K562 (cell line): ENCODE measurements around the gene DAPP1. TPM values are rescaled to one million over a fixed set of nuclear protein-coding genes. Genes with fewer than 3 reads are reported as not detected.

ENCODE experiments used
- BHLHE40 ChIP-seq: IDR thresholded peaks from 2 replicates; pipeline ENCODE4 v1.6.1; 2011; ENCODE audit warnings: low read length, improper control_type of control experiment
- CCAR2 ChIP-seq: fragments of 200-400 bp; formaldehyde crosslinking; IDR thresholded peaks from 2 replicates; pipeline ENCODE4 v1.6.1; 2017; ENCODE audit warnings: mild to moderate bottlenecking, low read depth, low read length
- CHD1 ChIP-seq: fragments of 200-600 bp; sonication (generic); IDR thresholded peaks from one replicate; pipeline ENCODE4 v1.6.1; 2012; ENCODE audit warnings: mild to moderate bottlenecking, moderate library complexity, low read length, inconsistent platforms
- FOXJ3 ChIP-seq: sonication (generic); formaldehyde crosslinking; IDR thresholded peaks from 2 replicates; pipeline ENCODE4 v1.4.0; 2020; ENCODE audit warnings: mild to moderate bottlenecking, missing genetic modification reagents
- L3MBTL2 ChIP-seq: fragments of 450-650 bp; IDR thresholded peaks from 2 replicates; pipeline ENCODE4 v1.6.1; 2016; ENCODE audit warnings: mild to moderate bottlenecking, moderate library complexity
- MCM2 ChIP-seq: fragments of 450-650 bp; IDR thresholded peaks from 2 replicates; pipeline ENCODE4 v1.6.1; 2017; ENCODE audit warnings: low read depth, mild to moderate bottlenecking
- NCOR1 ChIP-seq: fragments of 450-650 bp; IDR thresholded peaks from 2 replicates; pipeline ENCODE4 v1.6.1; 2016; ENCODE audit warnings: mild to moderate bottlenecking, moderate library complexity
- PHF21A ChIP-seq: fragments of 450-650 bp; IDR thresholded peaks from 2 replicates; pipeline ENCODE4 v1.6.1; 2017; ENCODE audit warnings: low read depth, borderline replicate concordance
- TAF1 ChIP-seq: IDR thresholded peaks from 2 replicates; pipeline ENCODE4 v1.6.1; 2011; ENCODE audit warnings: mild to moderate bottlenecking, low read length, moderate library complexity; ENCODE audit not compliant: insufficient read depth, control insufficient read depth, severe bottlenecking; ENCODE audit errors: extremely low read depth
- TAF7 ChIP-seq: fragments of 450-650 bp; IDR thresholded peaks from 2 replicates; pipeline ENCODE4 v1.6.1; 2016; ENCODE audit warnings: missing genetic modification characterization, missing compliant biosample characterization
- TCFL5 ChIP-seq: fragments of 250-450 bp; sonication (Bioruptor Pico); conservative IDR thresholded peaks from 2 replicates; pipeline ENCODE4 v1.6.1; 2021; ENCODE audit warnings: mild to moderate bottlenecking, moderate library complexity, matching md5 sums
- TSC22D4 ChIP-seq: fragments of 450-650 bp; IDR thresholded peaks from 2 replicates; pipeline ENCODE4 v1.6.1; 2016; ENCODE audit warnings: missing genetic modification characterization, missing biosample characterization, control low read depth
- WHSC1 ChIP-seq: IDR thresholded peaks from one replicate; pipeline ENCODE4 v1.6.1; 2012; ENCODE audit warnings: low read length, control low read depth, inconsistent platforms
- ZNF121 ChIP-seq: sonication (generic); formaldehyde crosslinking; conservative IDR thresholded peaks from 2 replicates; pipeline ENCODE4 v1.8.0; 2022; ENCODE audit warnings: missing genetic modification reagents
- ZNF696 ChIP-seq: fragments of 250-450 bp; sonication (Bioruptor Pico); conservative IDR thresholded peaks from 2 replicates; pipeline ENCODE4 v1.4.0; 2020; ENCODE audit warnings: mild to moderate bottlenecking, moderate library complexity
- polyA plus RNA-seq, 8 experiments: library from polyadenylated mRNA; depleted of rRNA in 4 of 8; stranded (reverse) in 5 of 8; unstranded in 3 of 8; fragments of >200 nt; fragmentation: Nextera tagmentation in 2 of 8; fragmentation: Illumina TruSeq in 1 of 8; extraction: Ambion mirVana in 2 of 8; extraction: Trizol in 1 of 8; gene quantifications; 2 replicates each; pipeline versions ENCODE4 v1.2.1 to v1.2.3, GENCODE V29; 2011 to 2014; ENCODE audit warnings: inconsistent platforms in 1 of 8, missing spikeins in 1 of 8
- total RNA-seq, 7 experiments: library from RNA; depleted of rRNA in 6 of 7; stranded (reverse); fragments of >200 nt in 6 of 7; fragmentation: Illumina TruSeq in 2 of 7; extraction: Trizol in 2 of 7; gene quantifications; 2 replicates each; pipeline versions ENCODE4 v1.2.1 to v1.2.3, GENCODE V29; 2011 to 2021; ENCODE audit warnings: low replicate concordance in 1 of 7
- TF ChIP-seq, protein P1 (sequence below): fragments of 250-450 bp; sonication (Bioruptor Pico); IDR thresholded peaks from 2 replicates; pipeline ENCODE4 v1.5.0; 2021
- TF ChIP-seq, protein P2 (sequence below): fragments of 250-450 bp; sonication (Bioruptor Pico); IDR thresholded peaks from 2 replicates; pipeline ENCODE4 v1.8.0; 2021; ENCODE audit warnings: mild to moderate bottlenecking, moderate library complexity
- TF ChIP-seq, protein P3 (sequence below): fragments of 250-450 bp; sonication (Bioruptor Pico); IDR thresholded peaks from 2 replicates; pipeline ENCODE4 v1.4.0; 2020; ENCODE audit warnings: borderline replicate concordance
- TF ChIP-seq, protein P4 (sequence below): fragments of 200-800 bp; sonication (Bioruptor generic); IDR thresholded peaks from 2 replicates; pipeline ENCODE4 v1.6.1; 2017; ENCODE audit warnings: missing genetic modification characterization, missing compliant biosample characterization
- TF ChIP-seq, protein P5 (sequence below): fragments of 250-450 bp; sonication (Bioruptor Pico); IDR thresholded peaks from 2 replicates; pipeline ENCODE4 v1.4.0; 2020
- TF ChIP-seq, protein P6 (sequence below): sonication (generic); formaldehyde crosslinking; IDR thresholded peaks from 2 replicates; pipeline ENCODE4 v1.8.0; 2022; ENCODE audit warnings: mild to moderate bottlenecking, missing genetic modification reagents

Gene DAPP1
- total and polyA plus RNA-seq, 9 of the 15 experiments (the other 6 are each of a cell fraction or from before 2014, with no cell fraction given) = 1.9 to 7.2 (median 3.6) TPM

DNA sequence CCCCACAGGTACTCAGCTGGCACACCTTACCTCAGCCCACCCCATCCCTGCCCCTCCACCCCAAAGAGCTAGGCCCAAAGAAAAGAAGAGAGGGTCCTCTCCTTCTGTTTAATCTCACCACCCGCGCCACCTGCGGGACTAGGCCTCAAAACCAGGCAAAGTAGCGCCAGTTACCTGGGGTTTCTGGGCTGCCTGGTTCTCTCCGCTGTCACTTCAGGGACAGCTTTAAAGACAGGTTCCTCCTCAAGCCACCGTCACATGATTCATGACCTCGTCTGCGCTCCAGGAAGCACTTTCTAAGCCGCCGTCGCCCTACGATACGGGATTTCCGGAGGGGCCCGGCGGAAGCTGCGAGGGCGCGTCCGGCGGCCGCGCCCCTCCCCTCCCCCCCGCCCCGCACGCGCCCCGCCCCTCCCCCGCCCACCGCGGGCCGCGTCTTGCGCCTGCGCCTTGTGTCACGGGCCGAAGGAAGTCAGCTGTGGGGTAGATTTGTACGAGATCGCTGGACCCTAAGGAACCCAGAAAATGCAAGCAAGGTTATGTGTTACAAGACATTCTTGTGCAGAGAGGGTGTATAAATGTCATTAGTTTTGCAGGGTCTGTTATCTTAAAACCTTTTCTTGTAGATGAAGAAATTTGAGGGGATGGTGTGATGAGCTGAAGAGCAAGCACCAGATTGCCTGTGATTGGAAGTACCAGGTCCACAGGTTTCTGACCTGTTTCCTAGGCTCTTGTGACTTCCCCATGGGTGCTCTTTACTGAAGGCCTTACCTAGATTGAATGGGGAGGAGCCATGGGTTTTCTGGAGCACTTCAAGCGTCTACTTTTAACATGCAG lies 77.8 kb downstream of the DAPP1 start, which contains the start of gene LAMTOR3 (continued):
- TF ChIP-seq, protein P1, sequence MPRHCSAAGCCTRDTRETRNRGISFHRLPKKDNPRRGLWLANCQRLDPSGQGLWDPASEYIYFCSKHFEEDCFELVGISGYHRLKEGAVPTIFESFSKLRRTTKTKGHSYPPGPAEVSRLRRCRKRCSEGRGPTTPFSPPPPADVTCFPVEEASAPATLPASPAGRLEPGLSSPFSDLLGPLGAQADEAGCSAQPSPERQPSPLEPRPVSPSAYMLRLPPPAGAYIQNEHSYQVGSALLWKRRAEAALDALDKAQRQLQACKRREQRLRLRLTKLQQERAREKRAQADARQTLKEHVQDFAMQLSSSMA (CRISPR knock-in tag) = no peak
- TF ChIP-seq, protein P2, sequence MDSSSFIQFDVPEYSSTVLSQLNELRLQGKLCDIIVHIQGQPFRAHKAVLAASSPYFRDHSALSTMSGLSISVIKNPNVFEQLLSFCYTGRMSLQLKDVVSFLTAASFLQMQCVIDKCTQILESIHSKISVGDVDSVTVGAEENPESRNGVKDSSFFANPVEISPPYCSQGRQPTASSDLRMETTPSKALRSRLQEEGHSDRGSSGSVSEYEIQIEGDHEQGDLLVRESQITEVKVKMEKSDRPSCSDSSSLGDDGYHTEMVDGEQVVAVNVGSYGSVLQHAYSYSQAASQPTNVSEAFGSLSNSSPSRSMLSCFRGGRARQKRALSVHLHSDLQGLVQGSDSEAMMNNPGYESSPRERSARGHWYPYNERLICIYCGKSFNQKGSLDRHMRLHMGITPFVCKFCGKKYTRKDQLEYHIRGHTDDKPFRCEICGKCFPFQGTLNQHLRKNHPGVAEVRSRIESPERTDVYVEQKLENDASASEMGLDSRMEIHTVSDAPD = no peak
- peak; percentile 62 for TF ChIP-seq TAF1
- TF ChIP-seq, protein P3, sequence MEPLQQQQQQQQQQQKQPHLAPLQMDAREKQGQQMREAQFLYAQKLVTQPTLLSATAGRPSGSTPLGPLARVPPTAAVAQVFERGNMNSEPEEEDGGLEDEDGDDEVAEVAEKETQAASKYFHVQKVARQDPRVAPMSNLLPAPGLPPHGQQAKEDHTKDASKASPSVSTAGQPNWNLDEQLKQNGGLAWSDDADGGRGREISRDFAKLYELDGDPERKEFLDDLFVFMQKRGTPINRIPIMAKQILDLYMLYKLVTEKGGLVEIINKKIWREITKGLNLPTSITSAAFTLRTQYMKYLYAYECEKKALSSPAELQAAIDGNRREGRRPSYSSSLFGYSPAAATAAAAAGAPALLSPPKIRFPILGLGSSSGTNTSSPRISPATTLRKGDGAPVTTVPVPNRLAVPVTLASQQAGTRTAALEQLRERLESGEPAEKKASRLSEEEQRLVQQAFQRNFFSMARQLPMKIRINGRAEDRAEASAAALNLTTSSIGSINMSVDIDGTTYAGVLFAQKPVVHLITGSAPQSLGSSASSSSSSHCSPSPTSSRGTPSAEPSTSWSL (CRISPR knock-in tag) = no peak
- TF ChIP-seq WHSC1 = no peak
- no peak for TF ChIP-seq ZNF121 (CRISPR knock-in tag)
- TF ChIP-seq TCFL5 (CRISPR knock-in tag) = no peak
- TF ChIP-seq, protein P4, sequence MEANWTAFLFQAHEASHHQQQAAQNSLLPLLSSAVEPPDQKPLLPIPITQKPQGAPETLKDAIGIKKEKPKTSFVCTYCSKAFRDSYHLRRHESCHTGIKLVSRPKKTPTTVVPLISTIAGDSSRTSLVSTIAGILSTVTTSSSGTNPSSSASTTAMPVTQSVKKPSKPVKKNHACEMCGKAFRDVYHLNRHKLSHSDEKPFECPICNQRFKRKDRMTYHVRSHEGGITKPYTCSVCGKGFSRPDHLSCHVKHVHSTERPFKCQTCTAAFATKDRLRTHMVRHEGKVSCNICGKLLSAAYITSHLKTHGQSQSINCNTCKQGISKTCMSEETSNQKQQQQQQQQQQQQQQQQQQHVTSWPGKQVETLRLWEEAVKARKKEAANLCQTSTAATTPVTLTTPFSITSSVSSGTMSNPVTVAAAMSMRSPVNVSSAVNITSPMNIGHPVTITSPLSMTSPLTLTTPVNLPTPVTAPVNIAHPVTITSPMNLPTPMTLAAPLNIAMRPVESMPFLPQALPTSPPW (CRISPR knock-in tag) = peak; percentile 98
- TF ChIP-seq, protein P5, sequence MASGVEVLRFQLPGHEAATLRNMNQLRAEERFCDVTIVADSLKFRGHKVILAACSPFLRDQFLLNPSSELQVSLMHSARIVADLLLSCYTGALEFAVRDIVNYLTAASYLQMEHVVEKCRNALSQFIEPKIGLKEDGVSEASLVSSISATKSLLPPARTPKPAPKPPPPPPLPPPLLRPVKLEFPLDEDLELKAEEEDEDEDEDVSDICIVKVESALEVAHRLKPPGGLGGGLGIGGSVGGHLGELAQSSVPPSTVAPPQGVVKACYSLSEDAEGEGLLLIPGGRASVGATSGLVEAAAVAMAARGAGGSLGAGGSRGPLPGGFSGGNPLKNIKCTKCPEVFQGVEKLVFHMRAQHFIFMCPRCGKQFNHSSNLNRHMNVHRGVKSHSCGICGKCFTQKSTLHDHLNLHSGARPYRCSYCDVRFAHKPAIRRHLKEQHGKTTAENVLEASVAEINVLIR (CRISPR knock-in tag) = no peak
- no peak for TF ChIP-seq CHD1
- TF ChIP-seq TAF7 = no peak
- no peak for TF ChIP-seq ZNF696 (CRISPR knock-in tag)
- no peak for TF ChIP-seq L3MBTL2
- no peak for TF ChIP-seq MCM2
- TF ChIP-seq BHLHE40 = peak; percentile 54; the same call in 1 of the 2 replicates
- TF ChIP-seq FOXJ3 = no peak
- no peak for TF ChIP-seq NCOR1
- no peak for TF ChIP-seq PHF21A
- TF ChIP-seq, protein P6, sequence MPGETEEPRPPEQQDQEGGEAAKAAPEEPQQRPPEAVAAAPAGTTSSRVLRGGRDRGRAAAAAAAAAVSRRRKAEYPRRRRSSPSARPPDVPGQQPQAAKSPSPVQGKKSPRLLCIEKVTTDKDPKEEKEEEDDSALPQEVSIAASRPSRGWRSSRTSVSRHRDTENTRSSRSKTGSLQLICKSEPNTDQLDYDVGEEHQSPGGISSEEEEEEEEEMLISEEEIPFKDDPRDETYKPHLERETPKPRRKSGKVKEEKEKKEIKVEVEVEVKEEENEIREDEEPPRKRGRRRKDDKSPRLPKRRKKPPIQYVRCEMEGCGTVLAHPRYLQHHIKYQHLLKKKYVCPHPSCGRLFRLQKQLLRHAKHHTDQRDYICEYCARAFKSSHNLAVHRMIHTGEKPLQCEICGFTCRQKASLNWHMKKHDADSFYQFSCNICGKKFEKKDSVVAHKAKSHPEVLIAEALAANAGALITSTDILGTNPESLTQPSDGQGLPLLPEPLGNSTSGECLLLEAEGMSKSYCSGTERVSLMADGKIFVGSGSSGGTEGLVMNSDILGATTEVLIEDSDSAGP (CRISPR knock-in tag) = no peak
- no peak for TF ChIP-seq TSC22D4 (tag)
- no peak for TF ChIP-seq CCAR2
